GM23248 (cell line): ENCODE results near the gene GRK3. TPM values are rescaled to one million over a fixed set of nuclear protein-coding genes. Genes with fewer than 3 reads are reported as not detected.

ENCODE experiments used
- DNase-seq: peaks from one replicate; pipeline ENCODE4 v3.0.0-alpha.2; 2015
- H2AFZ ChIP-seq: fragments of 200-600 bp; sonication (generic); 2 replicates; pipeline ENCODE4 v1.6.1; 2016; ENCODE audit warnings: antibody characterized with exemption
- H3F3A ChIP-seq: fragments of 200-600 bp; sonication (generic); 2 replicates; pipeline ENCODE4 v1.6.1; 2016; ENCODE audit warnings: mild to moderate bottlenecking, antibody characterized with exemption, mixed run types; ENCODE audit not compliant: insufficient read depth
- H3K27ac ChIP-seq: fragments of 200-600 bp; sonication (generic); 2 replicates; pipeline ENCODE4 v1.5.1; 2016; ENCODE audit warnings: mild to moderate bottlenecking
- H3K27me3 ChIP-seq: fragments of 200-600 bp; sonication (generic); replicated peaks from 2 replicates; pipeline ENCODE4 v1.6.1; 2016; ENCODE audit warnings: mild to moderate bottlenecking; ENCODE audit not compliant: insufficient read depth
- H3K36me3 ChIP-seq: fragments of 200-600 bp; sonication (generic); 2 replicates; pipeline ENCODE4 v1.6.1; 2016; ENCODE audit warnings: low read depth, mild to moderate bottlenecking
- H3K4me1 ChIP-seq: fragments of 200-600 bp; sonication (generic); 2 replicates; pipeline ENCODE4 v1.6.1; 2016; ENCODE audit warnings: mild to moderate bottlenecking; ENCODE audit not compliant: insufficient read depth
- H3K4me2 ChIP-seq: fragments of 200-600 bp; sonication (generic); one replicate; pipeline ENCODE4 v1.6.1; 2016; ENCODE audit warnings: mild to moderate bottlenecking; ENCODE audit not compliant: unreplicated experiment
- H3K4me3 ChIP-seq: fragments of 200-600 bp; sonication (generic); 2 replicates; pipeline ENCODE4 v1.5.1; 2016; ENCODE audit warnings: mild to moderate bottlenecking
- H3K79me2 ChIP-seq: fragments of 200-600 bp; sonication (generic); 2 replicates; pipeline ENCODE4 v1.6.1; 2016; ENCODE audit warnings: mild to moderate bottlenecking; ENCODE audit not compliant: insufficient read depth
- H3K9ac ChIP-seq: fragments of 200-600 bp; sonication (generic); 2 replicates; pipeline ENCODE4 v1.6.1; 2016; ENCODE audit warnings: mild to moderate bottlenecking
- H3K9me2 ChIP-seq: fragments of 200-600 bp; sonication (generic); 2 replicates; pipeline ENCODE4 v1.6.1; 2016; ENCODE audit warnings: mixed run types, mild to moderate bottlenecking, moderate library complexity; ENCODE audit not compliant: insufficient read depth
- H3K9me3 ChIP-seq: fragments of 200-600 bp; sonication (generic); one replicate; pipeline ENCODE4 v1.6.1; 2017; ENCODE audit warnings: low read depth
- H4K20me1 ChIP-seq: fragments of 200-600 bp; sonication (generic); 2 replicates; pipeline ENCODE4 v1.6.0; 2016; ENCODE audit not compliant: insufficient read depth
- EZH2 ChIP-seq: fragments of 200-600 bp; sonication (generic); IDR thresholded peaks from 2 replicates; pipeline ENCODE4 v1.6.1; 2018; ENCODE audit warnings: antibody characterized with exemption, mild to moderate bottlenecking; ENCODE audit not compliant: insufficient read depth, poor library complexity, severe bottlenecking
- EZH2phosphoT487 ChIP-seq: fragments of 200-600 bp; sonication (generic); IDR thresholded peaks from 2 replicates; pipeline ENCODE4 v1.6.1; 2018; ENCODE audit warnings: antibody characterized with exemption, moderate library complexity, mild to moderate bottlenecking, low read depth; ENCODE audit not compliant: insufficient read depth
- WGBS, 2 experiments: methylation state at CpG; one replicate each; pipeline ENCODE4 v1.1.6; 2015 to 2017; ENCODE audit warnings: low lambda C conversion rate in 2 of 2, low coverage in 1 of 2; ENCODE audit errors: missing lambda C conversion rate in 2 of 2; 5-methylcytosine and 5-hydroxymethylcytosine counted together
- in situ Hi-C: fragments of 300-500 bp; cut with MboI; formaldehyde crosslinking; loops from 2 replicates; pipeline ENCODE4 v1.15.0; 2020
- polyA plus RNA-seq: library from polyadenylated mRNA; unstranded; fragments of >200 nt; fragmentation: Nextera tagmentation; extraction: Ambion mirVana; gene quantifications from 2 replicates; pipeline ENCODE4 v1.2.1, GENCODE V29; 2016
- total RNA-seq: library from RNA; depleted of rRNA; stranded (reverse); fragments of >200 nt; shearing (Covaris generic); gene quantifications from 2 replicates; pipeline ENCODE4 v1.2.3, GENCODE V29; 2014

GRK3 gene
- total and polyA plus RNA-seq, 2 experiments from 2014 or later = 0.08 to 0.11 TPM

GRCh38 chr22:25672289-25673084 lies 108.0 kb downstream of the GRK3 start:
- no peak overlapping the region for H3K4me2 ChIP-seq
- H3K9ac ChIP-seq = no peak overlapping the region
- no peaks in the 10 kb centered on the region for H3F3A ChIP-seq
- in situ Hi-C loops = no loop called here
- DNase-seq = no peak
- WGBS, 2 experiments = 74 to 77% methylated on average over 5 of the region's 5 CpGs
- no peaks in the 10 kb centered on the region for H3K79me2 ChIP-seq
- no peak overlapping the region for H3K4me3 ChIP-seq
- H2AFZ ChIP-seq = no peak overlapping the region
- H3K27me3 ChIP-seq = no peaks in the 10 kb centered on the region
- no peak for TF ChIP-seq EZH2phosphoT487
- no peak for TF ChIP-seq EZH2
- H3K9me3 ChIP-seq = no peaks in the 10 kb centered on the region
- H3K27ac ChIP-seq = no peak overlapping the region
- H3K9me2 ChIP-seq = no peaks in the 10 kb centered on the region
- H3K36me3 ChIP-seq = no peaks in the 10 kb centered on the region
- no peaks in the 10 kb centered on the region for H4K20me1 ChIP-seq
- H3K4me1 ChIP-seq = peaks cover 8% of the 10 kb centered on the region

- Histone ChIP-seq H3K79me2 (no peaks in the 10 kb centered on the region), H4K20me1 (no peaks in the 10 kb centered on the region), H3K27me3 (no peaks in the 10 kb centered on the region), H3K9me3 (no peaks in the 10 kb centered on the region), H3F3A (no peaks in the 10 kb centered on the region), H3K4me2 (no peak overlapping the region), H3K4me3 (no peak overlapping the region), H3K9ac (no peak overlapping the region), H3K36me3 (no peaks in the 10 kb centered on the region), H3K9me2 (no peaks in the 10 kb centered on the region), H2AFZ (no peak overlapping the region), H3K4me1 (no peaks in the 10 kb centered on the region), H3K27ac (no peak overlapping the region)
- TF ChIP-seq EZH2 (no peak), EZH2phosphoT487 (no peak)
- WGBS, 2 experiments = 80 to 85% methylated on average over 5 of the region's 5 CpGs
- DNase-seq = no peak
- in situ Hi-C loops = no loop called here
These were observed 109.2 kb downstream of the GRK3 start for GRCh38 chr22:25673713-25674112.

- no peaks in the 10 kb centered on the region for H3K9me3 ChIP-seq
- H3K27me3 ChIP-seq = no peaks in the 10 kb centered on the region
- H3F3A ChIP-seq = no peaks in the 10 kb centered on the region
- no peaks in the 10 kb centered on the region for H3K79me2 ChIP-seq
- H4K20me1 ChIP-seq = no peaks in the 10 kb centered on the region
- no peaks in the 10 kb centered on the region for H3K36me3 ChIP-seq
- H3K9ac ChIP-seq = no peak overlapping the region
- no peak overlapping the region for H3K4me2 ChIP-seq
- no peak overlapping the region for H3K27ac ChIP-seq
- no peaks in the 10 kb centered on the region for H3K4me1 ChIP-seq
- in situ Hi-C loops = no loop called here
- WGBS, 2 experiments = 78 to 80% methylated on average over 4 of the region's 4 CpGs
- no peak overlapping the region for H2AFZ ChIP-seq
- DNase-seq = no peak
- TF ChIP-seq EZH2 (no peak), EZH2phosphoT487 (no peak)
- no peaks in the 10 kb centered on the region for H3K9me2 ChIP-seq
- H3K4me3 ChIP-seq = no peak overlapping the region
These were observed 113.2 kb downstream of the GRK3 start for GRCh38 chr22:25677631-25678030.

GRCh38 chr22:25680051-25680450 lies 115.6 kb downstream of the GRK3 start:
- Histone ChIP-seq H3K4me1 (no peaks in the 10 kb centered on the region), H4K20me1 (no peaks in the 10 kb centered on the region), H3K9me2 (no peaks in the 10 kb centered on the region), H3K9ac (no peak overlapping the region), H3K4me3 (no peak overlapping the region), H2AFZ (no peak overlapping the region), H3K36me3 (no peaks in the 10 kb centered on the region), H3K79me2 (no peaks in the 10 kb centered on the region), H3K27ac (no peak overlapping the region), H3K4me2 (no peak overlapping the region), H3K9me3 (no peaks in the 10 kb centered on the region), H3F3A (no peaks in the 10 kb centered on the region), H3K27me3 (no peaks in the 10 kb centered on the region)
- DNase-seq = no peak
- TF ChIP-seq EZH2phosphoT487 (no peak), EZH2 (no peak)
- 44 to 56% methylated on average over 2 of the region's 2 CpGs for WGBS, 2 experiments
- in situ Hi-C loops = no loop called here

GRCh38 chr22:25680956-25681355 lies 116.5 kb downstream of the GRK3 start:
- 70 to 71% methylated on average over 6 of the region's 6 CpGs for WGBS, 2 experiments
- H3K27ac ChIP-seq = no peak overlapping the region
- in situ Hi-C loops = no loop called here

More at GRCh38 chr22:25680956-25681355, 116.5 kb downstream of the GRK3 start:
- Histone ChIP-seq H2AFZ (no peak overlapping the region), H3K36me3 (no peaks in the 10 kb centered on the region), H3K4me3 (no peak overlapping the region), H3K27me3 (no peaks in the 10 kb centered on the region), H3K79me2 (no peaks in the 10 kb centered on the region), H3F3A (no peaks in the 10 kb centered on the region), H3K9ac (no peak overlapping the region), H3K4me1 (no peaks in the 10 kb centered on the region), H3K4me2 (no peak overlapping the region), H3K9me2 (no peaks in the 10 kb centered on the region), H4K20me1 (no peaks in the 10 kb centered on the region), H3K9me3 (no peaks in the 10 kb centered on the region)
- TF ChIP-seq EZH2phosphoT487 = no peak
- no peak for TF ChIP-seq EZH2
- peak; percentile 7 for DNase-seq
